GM18502 (cell line): ENCODE data around the gene HS6ST3.

ENCODE experiments used
- ATAC-seq: cut with Tn5 transposase; IDR thresholded peaks from one replicate; pipeline ENCODE4 v1.9.1; 2021; ENCODE audit warnings: mild to moderate bottlenecking; ENCODE audit not compliant: unreplicated experiment, poor library complexity

Gene HS6ST3

DNA sequence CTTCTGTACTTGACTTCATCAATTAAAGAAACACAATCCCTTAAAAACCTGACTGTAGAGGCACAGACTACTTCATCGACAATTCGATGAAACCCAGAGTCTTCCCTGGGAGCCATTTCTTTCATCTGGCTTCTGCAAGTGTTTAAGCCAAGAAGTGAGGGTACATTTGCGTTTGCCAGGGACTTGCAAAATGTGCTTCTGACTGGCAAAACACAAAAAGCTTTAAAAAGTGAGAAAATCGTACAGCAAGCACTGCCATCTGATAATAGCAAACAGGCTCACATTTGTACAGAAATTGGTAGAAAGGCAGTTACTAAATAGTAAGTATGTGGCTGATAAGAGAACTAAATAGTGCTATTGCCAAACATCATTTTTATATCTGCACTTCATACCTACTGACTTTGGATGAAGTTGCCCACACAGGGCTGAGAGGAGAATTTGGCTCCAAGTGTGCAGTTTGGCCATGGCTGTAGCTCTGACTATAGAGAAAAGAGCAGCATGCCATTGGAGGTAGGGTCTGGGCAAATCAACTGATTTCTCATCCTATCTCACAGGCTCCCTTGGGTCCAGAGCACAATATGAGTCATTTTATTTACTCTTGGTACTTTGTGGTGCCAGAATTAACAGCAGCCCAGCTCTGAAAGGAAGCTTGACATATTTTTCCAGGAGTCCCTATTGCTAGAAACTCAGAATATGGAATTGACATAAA is 546.2 kb downstream of the HS6ST3 start:
- ATAC-seq: no peak

DNA sequence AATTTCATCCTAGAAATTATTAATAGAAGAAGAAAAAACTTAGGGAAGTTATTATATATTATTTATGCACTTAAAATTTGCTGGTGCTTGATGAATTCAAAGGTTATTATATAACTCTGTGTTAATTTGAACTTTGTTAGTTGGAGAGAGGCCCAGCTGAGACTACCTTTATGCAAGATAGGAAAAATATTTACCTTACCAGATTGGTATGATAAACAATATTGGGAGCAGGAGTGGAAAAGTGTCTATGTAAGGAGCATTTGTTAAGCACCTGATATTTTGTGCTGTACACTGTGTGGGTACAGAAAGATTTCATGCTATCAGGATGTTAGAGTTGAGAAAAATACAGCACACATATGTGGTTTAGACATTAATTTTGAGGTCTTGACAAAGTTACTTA is 547.1 kb downstream of the HS6ST3 start:
- ATAC-seq: no peak

DNA sequence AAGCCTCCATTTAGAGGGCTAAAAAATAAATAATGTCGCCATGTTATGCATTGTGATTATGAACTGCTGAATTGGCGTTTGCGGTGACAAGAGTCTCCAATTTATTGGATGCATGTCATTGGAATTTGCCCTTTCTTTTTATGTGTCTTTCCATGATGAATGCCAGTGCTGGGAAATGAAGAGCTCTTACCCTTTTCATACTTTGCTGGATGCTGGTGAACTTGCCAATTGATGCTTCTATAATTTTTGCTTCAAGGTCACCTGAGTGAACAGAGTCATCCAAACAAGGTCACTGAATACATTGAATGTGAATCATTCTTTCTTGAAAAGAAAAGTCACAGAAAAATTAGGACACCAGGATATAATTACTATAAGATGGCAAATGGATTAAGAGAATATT is 556.2 kb downstream of the HS6ST3 start:
- ATAC-seq: no peak

DNA sequence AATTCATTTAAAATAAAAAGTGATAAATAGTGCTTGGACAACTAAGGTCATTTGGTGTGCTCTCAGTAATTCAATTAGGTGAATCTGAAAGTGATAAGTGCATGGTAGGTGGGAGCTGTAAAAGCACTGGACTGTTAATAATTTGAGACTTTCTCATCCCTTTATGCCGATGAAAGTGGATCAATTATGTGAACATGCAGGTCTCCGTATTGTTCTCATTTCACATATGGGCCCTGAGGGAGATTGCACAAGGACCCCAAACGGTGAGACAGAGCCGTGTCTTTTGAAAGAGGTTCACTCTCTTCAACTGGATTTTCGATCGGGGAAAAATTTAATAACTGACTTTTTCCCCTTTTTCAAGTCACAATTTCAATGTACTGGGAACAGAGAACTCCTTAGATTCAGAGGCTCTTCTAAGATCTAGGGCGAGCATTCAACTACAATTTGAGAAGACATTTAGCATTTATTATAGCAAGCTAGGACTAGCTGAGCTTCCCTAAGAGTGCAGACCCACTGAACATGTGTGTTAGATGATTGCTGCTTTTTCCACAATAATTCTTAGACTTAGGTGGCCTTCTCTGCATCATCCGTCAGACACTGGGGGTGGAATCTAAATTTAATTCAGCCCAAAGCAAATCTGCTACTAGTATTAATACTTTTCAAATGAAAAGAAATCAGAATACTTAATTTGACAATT is 556.8 kb downstream of the HS6ST3 start:
- no peak for ATAC-seq

GRCh38 chr13:96650301-96650886 is 560.5 kb downstream of the HS6ST3 start:
- ATAC-seq: peak; percentile 97

- no peak for ATAC-seq
These were observed 561.7 kb downstream of the HS6ST3 start for GRCh38 chr13:96651598-96651997.

DNA sequence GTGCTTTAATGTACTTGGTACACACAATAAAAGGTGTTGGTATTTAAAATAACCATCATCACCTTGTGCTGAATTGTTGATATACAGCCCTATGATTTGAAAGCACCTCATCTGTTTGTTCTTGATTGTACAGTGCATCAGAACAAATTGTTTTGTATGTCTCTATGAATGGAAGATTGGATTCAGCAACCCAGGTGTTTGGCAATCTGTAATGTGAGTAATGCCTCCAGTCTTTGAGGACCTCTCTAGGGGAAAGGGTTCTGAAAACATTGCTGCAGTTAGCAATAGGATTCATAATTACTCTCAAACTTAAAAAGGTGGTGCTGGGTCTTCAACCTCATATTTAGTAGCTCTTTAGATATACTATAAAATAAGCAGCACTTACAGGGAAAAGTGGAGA is 562.6 kb downstream of the HS6ST3 start:
- no peak for ATAC-seq

GRCh38 chr13:96661612-96662011 is 571.7 kb downstream of the HS6ST3 start:
- no peak for ATAC-seq

- no peak for ATAC-seq
These were observed 572.1 kb downstream of the HS6ST3 start for GRCh38 chr13:96662036-96662435.

DNA sequence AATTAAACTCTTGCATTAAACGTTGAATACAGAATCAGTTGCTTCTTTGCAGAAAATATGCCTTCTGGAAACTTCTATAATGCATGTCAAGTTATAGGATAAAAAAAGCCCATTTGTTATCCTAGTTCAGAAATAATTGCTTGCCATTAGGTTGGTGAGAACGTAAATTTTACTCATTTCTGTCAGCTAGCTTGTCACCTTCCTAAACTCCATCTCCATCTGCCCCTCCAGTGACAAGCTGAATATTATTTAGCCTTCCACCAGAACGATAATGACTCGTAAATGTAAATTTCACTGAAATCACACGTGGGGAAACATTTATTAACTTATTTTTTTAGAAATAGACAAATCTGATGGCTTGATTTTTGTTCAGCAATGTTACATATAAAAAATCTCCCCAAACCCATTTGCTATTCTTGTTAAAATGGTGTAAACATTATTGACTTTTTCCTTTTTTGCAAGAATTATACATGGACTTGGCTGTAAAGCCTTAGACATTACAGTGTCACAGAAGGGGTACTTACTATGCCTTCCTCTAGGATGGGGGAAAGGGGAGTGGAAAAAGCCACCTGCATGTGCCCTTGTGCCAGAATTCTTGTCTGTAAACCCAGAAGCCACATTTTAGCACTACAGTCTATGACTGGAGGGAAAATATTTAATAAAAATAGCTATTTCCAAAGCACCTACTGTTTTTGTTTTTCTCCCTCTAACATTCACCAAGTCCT is 577.5 kb downstream of the HS6ST3 start:
- no peak for ATAC-seq

DNA sequence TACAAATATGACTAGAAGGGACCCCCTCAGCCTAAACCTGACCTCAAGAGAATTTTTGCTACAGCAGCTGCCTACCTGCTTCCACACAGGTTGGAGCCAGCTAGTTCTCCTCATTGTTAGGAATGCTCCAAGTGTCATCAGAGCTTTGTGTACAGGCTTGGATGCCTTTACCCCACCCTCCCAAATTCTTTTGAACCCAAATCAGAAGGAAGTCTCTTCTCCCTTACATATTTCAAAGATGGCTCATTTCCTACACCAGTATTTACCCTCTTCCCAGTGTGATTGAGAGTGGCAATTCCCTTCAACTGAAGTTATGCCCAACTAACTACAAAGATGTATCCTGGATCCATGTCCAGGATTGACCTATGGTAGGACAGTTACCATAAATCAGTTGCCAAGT is 581.2 kb downstream of the HS6ST3 start:
- no peak for ATAC-seq

DNA sequence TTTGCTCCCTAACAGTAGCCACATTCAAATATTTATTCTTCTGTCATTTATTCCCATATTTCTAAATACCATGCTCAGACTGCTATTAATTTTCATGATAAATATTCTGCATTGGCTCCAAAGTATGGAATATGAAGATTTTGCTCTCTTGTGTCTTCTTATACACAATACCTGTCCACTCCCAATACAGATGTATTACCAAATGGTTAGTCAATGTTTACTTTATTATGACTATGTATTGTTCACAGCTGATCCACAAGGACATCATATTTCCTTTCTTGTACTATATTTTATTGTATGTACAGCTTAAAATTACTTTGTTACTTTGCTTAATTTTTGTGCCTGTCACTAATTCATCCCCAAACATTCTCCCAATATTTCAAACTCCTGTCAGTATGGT is 582.1 kb downstream of the HS6ST3 start:
- no peak for ATAC-seq

- ATAC-seq: no peak
These were observed 583.9 kb downstream of the HS6ST3 start for GRCh38 chr13:96673825-96674224.

DNA sequence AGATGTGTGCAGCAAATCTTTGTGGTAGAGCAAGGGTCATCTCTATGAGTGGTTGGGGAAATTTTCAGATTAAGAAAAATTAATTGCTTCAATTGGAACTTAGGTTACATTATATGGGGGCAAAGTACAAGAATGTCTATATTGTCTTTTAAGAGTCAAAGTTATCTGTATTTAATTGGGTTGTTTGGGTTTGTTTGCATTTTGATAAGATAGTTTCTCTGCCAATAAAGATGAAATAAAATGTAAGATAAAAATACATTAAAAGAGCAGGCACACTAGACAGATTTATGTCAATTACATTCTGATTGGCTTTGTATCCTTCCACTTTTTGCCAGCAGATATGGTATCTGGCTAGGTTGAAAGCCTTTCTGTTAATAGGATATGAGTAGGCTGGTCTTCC is 587.1 kb downstream of the HS6ST3 start:
- ATAC-seq: no peak

DNA sequence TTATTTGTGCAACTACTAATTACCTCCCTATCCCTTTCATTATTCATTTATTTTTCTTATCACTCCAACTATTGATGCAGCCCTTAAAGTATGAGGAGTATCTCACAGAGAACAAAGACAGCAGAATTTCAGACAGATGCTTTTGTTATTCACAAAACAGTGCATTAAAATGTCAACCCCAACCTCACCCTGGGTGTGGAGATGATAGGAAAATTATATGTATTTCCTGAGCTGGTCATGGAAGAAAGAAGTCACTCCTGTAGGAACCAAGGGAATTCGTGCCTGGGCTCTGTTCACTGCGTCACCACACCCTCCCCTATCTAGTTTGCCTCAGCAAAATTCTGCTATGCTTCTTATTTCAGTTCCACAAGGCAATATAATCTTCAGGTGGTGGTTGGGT is 588.9 kb downstream of the HS6ST3 start:
- no peak for ATAC-seq

DNA sequence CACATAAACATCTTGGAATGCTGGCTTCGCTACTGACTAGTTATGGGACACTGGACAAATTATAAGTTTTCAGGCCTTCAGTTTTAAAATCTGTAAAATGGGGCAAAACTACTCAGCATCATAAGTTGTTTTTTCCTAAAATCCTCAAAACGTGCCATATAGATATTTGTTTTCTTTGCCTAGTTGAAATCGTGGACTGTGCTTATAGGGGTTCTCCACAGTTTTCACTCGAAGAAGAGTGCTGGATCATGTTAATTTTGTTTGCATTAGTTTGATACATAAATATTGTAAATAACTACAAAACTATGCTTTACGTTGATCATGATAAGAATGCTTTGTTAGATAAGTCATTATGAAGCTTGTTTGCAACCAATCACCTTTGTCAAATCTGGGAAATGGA is 591.0 kb downstream of the HS6ST3 start:
- ATAC-seq: no peak

- no peak for ATAC-seq
These were observed 591.9 kb downstream of the HS6ST3 start for GRCh38 chr13:96681766-96682165.

GRCh38 chr13:96684469-96684868 is 594.6 kb downstream of the HS6ST3 start:
- no peak for ATAC-seq

DNA sequence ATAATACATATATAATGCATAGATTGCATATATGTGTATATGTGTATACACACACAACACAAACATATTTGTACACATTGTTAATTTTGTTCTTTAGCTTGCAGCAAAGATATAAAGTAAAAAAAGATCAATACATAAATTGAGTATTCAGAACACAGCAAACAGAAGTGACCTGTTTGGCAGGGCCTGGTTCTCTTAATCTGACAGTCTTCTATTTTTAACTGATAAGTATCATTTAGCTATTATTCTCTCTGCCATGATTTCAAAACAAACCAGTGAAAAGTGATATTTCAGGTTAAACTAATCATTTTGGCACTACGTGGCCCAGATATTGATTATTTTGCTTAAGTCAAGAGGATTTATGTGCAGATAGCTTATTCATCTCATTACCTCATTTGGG is 595.0 kb downstream of the HS6ST3 start:
- no peak for ATAC-seq

GRCh38 chr13:96686286-96686685 is 596.4 kb downstream of the HS6ST3 start:
- no peak for ATAC-seq

DNA sequence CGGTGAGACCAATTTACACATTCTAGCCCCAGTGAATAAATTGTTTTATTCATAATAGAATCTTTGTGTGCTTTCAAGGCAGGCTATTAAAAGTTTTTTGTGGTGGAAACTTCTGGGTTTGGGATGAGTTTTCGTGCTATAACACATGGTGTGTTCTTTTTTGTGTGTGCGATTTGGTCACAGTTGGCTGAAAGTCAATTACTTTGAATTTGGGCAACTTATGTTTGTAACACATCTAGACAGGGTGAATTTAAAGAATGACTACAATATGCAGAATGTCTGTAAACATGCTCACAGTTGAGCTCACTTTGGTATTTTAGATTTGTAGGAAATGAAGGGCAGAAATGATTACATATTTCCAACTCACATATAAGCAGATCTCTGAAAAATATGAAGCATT is 597.3 kb downstream of the HS6ST3 start:
- ATAC-seq: no peak
